Vein endothelial cell (primary cell): ENCODE data around the gene ASNS. TPM values are rescaled to one million over a fixed set of nuclear protein-coding genes. Genes with fewer than 3 reads are reported as not detected.

Source experiments
- small RNA-seq: library from RNA; depleted of rRNA; stranded (forward); fragments of <200 nt; gene quantifications from one replicate; pipeline ENCODE3, GENCODE V24; 2012
- total RNA-seq: library from RNA; depleted of rRNA; stranded (reverse); fragments of >200 nt; gene quantifications from 2 replicates; pipeline ENCODE4 v1.2.3, GENCODE V29; 2012

ASNS gene, protein sequence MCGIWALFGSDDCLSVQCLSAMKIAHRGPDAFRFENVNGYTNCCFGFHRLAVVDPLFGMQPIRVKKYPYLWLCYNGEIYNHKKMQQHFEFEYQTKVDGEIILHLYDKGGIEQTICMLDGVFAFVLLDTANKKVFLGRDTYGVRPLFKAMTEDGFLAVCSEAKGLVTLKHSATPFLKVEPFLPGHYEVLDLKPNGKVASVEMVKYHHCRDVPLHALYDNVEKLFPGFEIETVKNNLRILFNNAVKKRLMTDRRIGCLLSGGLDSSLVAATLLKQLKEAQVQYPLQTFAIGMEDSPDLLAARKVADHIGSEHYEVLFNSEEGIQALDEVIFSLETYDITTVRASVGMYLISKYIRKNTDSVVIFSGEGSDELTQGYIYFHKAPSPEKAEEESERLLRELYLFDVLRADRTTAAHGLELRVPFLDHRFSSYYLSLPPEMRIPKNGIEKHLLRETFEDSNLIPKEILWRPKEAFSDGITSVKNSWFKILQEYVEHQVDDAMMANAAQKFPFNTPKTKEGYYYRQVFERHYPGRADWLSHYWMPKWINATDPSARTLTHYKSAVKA
- 13.0 and 14.0 TPM in 2 replicates for total RNA-seq

GRCh38 chr7:97872025-97872669, at the start of gene ASNS:
TSS of gene ASNS (minus strand) at chr7:97872408. CDS start at chr7:97869156, 3,252 bp downstream.

Small RNA genes within 50 kb of the gene (small RNA-seq; reads per million reads assigned to genes)
- gene AC005326.1 (not detected), gene AC079781.2 (not detected), gene SNRPCP9 (not detected)

Other genes with a start within 250 kb of the ASNS start
- not detected in 2 replicates for gene TAC1, start 140.3 kb downstream of the ASNS start, total RNA-seq
- not detected in 2 replicates for gene OCM2, start 117.8 kb upstream of the ASNS start, total RNA-seq
- gene LMTK2, start 234.5 kb upstream of the ASNS start, total RNA-seq, result 17.0 TPM in 2 replicates